ENCODE results near the gene SHISAL2A.
"Not testable (repeated sequence)": the region's sequence is repeated elsewhere in the genome, so short reads cannot be mapped to it uniquely, and the experiment has no call there.

SHISAL2A gene

GRCh38 chr1:52692697-52693096 is 59.7 kb downstream of the SHISAL2A start:
- no peak for DNase-seq

GRCh38 chr1:52693351-52693750 is 60.4 kb downstream of the SHISAL2A start:
- DNase-seq, result not testable (repeated sequence)

- no peak for DNase-seq
Measured at GRCh38 chr1:52693843-52694242, 60.9 kb downstream of the SHISAL2A start.

- DNase-seq, result no peak
Measured at GRCh38 chr1:52695627-52696026, 62.7 kb downstream of the SHISAL2A start.

- DNase-seq, result peak; percentile 62
Measured at GRCh38 chr1:52697795-52698674, 65.1 kb downstream of the SHISAL2A start, which contains the start of gene COA7. Gene COA7 (minus strand): TSS chr1:52698347. CDS start chr1:52698326, 21 bp downstream.

GRCh38 chr1:52702886-52703787 is 70.2 kb downstream of the SHISAL2A start:
- peak; percentile 96 for DNase-seq

GRCh38 chr1:52706136-52706670 is 73.2 kb downstream of the SHISAL2A start:
- DNase-seq, result no peak

Measured in GF-D8 (cell line).